ENCODE results near the gene CNGB1.

The CNGB1 gene

DNA sequence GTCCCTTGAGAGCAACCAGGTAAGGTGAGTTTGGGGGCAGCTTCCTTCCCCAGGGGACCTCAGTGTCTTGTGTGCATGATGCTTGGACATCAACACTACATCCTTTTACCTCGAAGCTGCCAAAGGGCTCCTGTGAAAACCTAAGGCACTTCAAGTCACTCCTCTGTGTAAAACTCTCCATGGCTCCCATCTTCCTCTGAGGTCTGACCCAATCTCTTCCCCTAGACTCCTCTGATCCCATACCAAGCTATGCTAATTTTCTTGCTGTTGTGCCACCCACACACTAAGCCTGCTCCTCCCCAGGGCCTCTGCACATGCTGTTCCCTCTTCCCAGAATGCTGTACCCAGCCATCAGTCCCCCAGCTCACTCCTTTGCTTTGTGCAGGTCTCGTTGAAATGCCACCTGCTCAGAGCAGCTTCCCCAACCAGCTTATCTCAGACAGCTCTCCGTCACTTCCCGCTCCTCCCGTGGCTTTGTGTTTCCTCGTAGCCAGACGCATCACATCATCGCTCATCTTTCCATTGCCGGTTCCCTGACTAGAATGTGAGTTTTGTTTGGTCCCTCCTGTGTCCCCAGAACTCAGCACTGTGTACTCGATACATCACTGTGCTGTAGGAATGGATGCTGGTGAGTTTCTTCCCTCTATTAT, 78.4 kb downstream of the CNGB1 start:
- Histone ChIP-seq H3K79me2 (ENCODE audit: insufficient read depth, low read length) (no peaks in the 10 kb centered on the region), H3K4me1 (ENCODE audit: insufficient read depth, low read length, severe bottlenecking) (peaks cover 5% of the 10 kb centered on the region), H3K27me3 (ENCODE audit: insufficient read depth, low read length) (no peaks in the 10 kb centered on the region), H2AFZ (ENCODE audit: low read length) (no peak overlapping the region), H3K27ac (ENCODE audit: low read depth, low read length, poor library complexity, severe bottlenecking) (no peak overlapping the region), H3K9me3 (ENCODE audit: low read length) (no peaks in the 10 kb centered on the region), H3K9ac (ENCODE audit: low read length) (no peak overlapping the region), H3K4me2 (ENCODE audit: low read length) (no peak overlapping the region), H4K20me1 (ENCODE audit: insufficient read depth, low read length) (no peaks in the 10 kb centered on the region), H3K9me2 (ENCODE audit: low read depth, low read length) (no peaks in the 10 kb centered on the region), H3K36me3 (ENCODE audit: insufficient read depth, low read length) (no peaks in the 10 kb centered on the region), H3K4me3 (ENCODE audit: low read depth, low read length, poor library complexity, severe bottlenecking) (no peak overlapping the region), H3F3A (ENCODE audit: insufficient read depth, low read length) (no peaks in the 10 kb centered on the region)
- no peak for TF ChIP-seq EZH2 (IDR thresholded peaks at IDR 0.05; ENCODE audit: borderline replicate concordance, low read length)

DNA sequence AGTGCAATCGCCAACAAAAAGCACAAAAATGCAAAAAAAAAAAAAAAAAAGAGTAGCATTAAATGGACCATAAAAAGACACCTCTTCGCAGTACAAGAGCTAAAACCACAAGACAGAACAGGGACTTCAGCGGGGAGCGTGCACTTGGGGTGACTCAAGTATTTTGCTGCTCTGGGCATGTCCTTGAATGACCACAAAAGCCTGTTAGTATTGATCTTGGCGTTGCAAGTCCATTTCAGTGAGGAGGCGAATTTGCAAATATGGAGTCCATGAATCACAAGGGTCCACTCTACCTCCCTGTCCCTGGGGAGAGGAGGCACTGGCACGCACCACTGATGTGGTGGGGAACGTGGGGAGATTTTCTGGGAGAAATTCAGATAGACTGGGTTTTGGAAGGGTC, 78.9 kb downstream of the CNGB1 start:
- Histone ChIP-seq H3K4me3 (ENCODE audit: low read depth, low read length, poor library complexity, severe bottlenecking) (no peak overlapping the region), H3K9ac (ENCODE audit: low read length) (no peak overlapping the region), H4K20me1 (ENCODE audit: insufficient read depth, low read length) (no peaks in the 10 kb centered on the region), H3K36me3 (ENCODE audit: insufficient read depth, low read length) (no peaks in the 10 kb centered on the region), H3F3A (ENCODE audit: insufficient read depth, low read length) (no peaks in the 10 kb centered on the region), H3K4me2 (ENCODE audit: low read length) (no peak overlapping the region), H3K79me2 (ENCODE audit: insufficient read depth, low read length) (no peaks in the 10 kb centered on the region), H3K9me2 (ENCODE audit: low read depth, low read length) (no peaks in the 10 kb centered on the region), H3K9me3 (ENCODE audit: low read length) (no peaks in the 10 kb centered on the region), H3K27me3 (ENCODE audit: insufficient read depth, low read length) (no peaks in the 10 kb centered on the region), H3K4me1 (ENCODE audit: insufficient read depth, low read length, severe bottlenecking) (peaks cover 5% of the 10 kb centered on the region), H3K27ac (ENCODE audit: low read depth, low read length, poor library complexity, severe bottlenecking) (no peak overlapping the region), H2AFZ (ENCODE audit: low read length) (no peak overlapping the region)
- TF ChIP-seq, protein P1, sequence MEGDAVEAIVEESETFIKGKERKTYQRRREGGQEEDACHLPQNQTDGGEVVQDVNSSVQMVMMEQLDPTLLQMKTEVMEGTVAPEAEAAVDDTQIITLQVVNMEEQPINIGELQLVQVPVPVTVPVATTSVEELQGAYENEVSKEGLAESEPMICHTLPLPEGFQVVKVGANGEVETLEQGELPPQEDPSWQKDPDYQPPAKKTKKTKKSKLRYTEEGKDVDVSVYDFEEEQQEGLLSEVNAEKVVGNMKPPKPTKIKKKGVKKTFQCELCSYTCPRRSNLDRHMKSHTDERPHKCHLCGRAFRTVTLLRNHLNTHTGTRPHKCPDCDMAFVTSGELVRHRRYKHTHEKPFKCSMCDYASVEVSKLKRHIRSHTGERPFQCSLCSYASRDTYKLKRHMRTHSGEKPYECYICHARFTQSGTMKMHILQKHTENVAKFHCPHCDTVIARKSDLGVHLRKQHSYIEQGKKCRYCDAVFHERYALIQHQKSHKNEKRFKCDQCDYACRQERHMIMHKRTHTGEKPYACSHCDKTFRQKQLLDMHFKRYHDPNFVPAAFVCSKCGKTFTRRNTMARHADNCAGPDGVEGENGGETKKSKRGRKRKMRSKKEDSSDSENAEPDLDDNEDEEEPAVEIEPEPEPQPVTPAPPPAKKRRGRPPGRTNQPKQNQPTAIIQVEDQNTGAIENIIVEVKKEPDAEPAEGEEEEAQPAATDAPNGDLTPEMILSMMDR (IDR thresholded peaks at IDR 0.05; ENCODE audit: low read length) = no peak
- TF ChIP-seq EZH2 (IDR thresholded peaks at IDR 0.05; ENCODE audit: borderline replicate concordance, low read length) = no peak

DNA sequence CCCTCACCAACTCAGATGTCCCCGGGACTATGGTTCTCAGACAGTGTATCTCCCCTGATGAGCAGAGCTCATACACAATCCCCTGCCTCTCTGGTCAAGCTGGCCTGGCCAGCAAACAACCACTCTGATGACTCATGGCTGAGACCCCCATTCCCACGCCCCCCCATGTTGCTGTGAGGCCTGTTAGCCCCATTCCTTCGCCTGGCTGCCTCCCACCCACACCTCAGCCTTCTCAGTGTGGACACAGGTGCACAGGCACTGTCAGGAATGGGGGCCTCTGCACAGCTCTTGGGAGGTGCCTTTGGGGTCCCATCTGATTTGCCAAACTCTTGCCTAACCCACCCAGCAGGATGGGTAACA, 80.2 kb downstream of the CNGB1 start:
- no peaks in the 10 kb centered on the region for H3K9me3 ChIP-seq (ENCODE audit: low read length)
- no peaks in the 10 kb centered on the region for H3K27me3 ChIP-seq (ENCODE audit: insufficient read depth, low read length)
- H3F3A ChIP-seq (ENCODE audit: insufficient read depth, low read length) = no peaks in the 10 kb centered on the region
- H3K36me3 ChIP-seq (ENCODE audit: insufficient read depth, low read length) = no peaks in the 10 kb centered on the region
- TF ChIP-seq, protein P1 (IDR thresholded peaks at IDR 0.05; ENCODE audit: low read length) = no peak
- TF ChIP-seq EZH2 (IDR thresholded peaks at IDR 0.05; ENCODE audit: borderline replicate concordance, low read length) = no peak
- H3K9me2 ChIP-seq (ENCODE audit: low read depth, low read length) = no peaks in the 10 kb centered on the region
- H2AFZ ChIP-seq (ENCODE audit: low read length) = no peak overlapping the region
- H3K4me1 ChIP-seq (ENCODE audit: insufficient read depth, low read length, severe bottlenecking) = peaks cover 5% of the 10 kb centered on the region
- no peak overlapping the region for H3K27ac ChIP-seq (ENCODE audit: low read depth, low read length, poor library complexity, severe bottlenecking)
- H4K20me1 ChIP-seq (ENCODE audit: insufficient read depth, low read length) = no peaks in the 10 kb centered on the region
- H3K4me3 ChIP-seq (ENCODE audit: low read depth, low read length, poor library complexity, severe bottlenecking) = no peak overlapping the region
- no peaks in the 10 kb centered on the region for H3K79me2 ChIP-seq (ENCODE audit: insufficient read depth, low read length)
- no peak overlapping the region for H3K4me2 ChIP-seq (ENCODE audit: low read length)
- no peak overlapping the region for H3K9ac ChIP-seq (ENCODE audit: low read length)

All from OCI-LY1 (cell line).